HG03103 (cell line): ENCODE measurements around the gene LMAN2L.
A peak's percentile ranks its signal among the peaks of the same experiment; 100 is the strongest.

Source experiments
- ATAC-seq: cut with Tn5 transposase; IDR thresholded peaks from one replicate; pipeline ENCODE4 v1.9.1; 2021; ENCODE audit warnings: low read depth; ENCODE audit not compliant: unreplicated experiment

LMAN2L gene

DNA sequence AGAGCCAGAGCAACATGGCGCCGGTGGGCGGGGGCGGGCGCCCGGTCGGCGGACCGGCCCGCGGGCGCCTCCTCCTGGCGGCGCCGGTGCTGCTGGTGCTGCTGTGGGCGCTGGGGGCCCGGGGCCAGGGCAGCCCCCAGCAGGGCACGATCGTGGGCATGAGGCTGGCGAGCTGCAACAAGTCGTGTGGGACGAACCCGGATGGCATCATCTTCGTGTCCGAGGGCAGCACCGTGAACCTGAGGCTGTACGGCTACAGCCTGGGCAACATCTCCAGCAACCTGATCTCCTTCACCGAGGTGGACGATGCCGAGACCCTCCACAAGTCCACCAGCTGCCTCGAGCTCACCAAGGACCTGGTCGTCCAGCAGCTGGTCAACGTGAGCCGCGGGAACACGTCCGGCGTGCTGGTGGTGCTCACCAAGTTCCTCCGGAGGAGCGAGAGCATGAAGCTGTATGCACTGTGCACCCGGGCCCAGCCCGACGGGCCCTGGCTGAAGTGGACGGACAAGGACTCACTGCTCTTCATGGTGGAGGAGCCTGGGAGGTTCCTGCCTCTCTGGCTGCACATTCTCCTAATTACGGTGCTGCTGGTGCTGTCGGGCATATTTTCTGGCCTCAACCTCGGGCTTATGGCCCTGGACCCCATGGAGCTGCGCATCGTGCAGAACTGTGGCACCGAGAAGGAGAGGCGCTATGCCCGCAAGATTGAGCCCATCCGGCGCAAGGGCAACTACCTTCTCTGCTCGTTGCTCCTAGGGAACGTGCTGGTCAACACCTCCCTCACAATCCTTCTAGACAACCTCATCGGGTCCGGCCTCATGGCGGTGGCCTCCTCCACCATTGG is 21.3 kb upstream of the LMAN2L start:
- no peak for ATAC-seq

DNA sequence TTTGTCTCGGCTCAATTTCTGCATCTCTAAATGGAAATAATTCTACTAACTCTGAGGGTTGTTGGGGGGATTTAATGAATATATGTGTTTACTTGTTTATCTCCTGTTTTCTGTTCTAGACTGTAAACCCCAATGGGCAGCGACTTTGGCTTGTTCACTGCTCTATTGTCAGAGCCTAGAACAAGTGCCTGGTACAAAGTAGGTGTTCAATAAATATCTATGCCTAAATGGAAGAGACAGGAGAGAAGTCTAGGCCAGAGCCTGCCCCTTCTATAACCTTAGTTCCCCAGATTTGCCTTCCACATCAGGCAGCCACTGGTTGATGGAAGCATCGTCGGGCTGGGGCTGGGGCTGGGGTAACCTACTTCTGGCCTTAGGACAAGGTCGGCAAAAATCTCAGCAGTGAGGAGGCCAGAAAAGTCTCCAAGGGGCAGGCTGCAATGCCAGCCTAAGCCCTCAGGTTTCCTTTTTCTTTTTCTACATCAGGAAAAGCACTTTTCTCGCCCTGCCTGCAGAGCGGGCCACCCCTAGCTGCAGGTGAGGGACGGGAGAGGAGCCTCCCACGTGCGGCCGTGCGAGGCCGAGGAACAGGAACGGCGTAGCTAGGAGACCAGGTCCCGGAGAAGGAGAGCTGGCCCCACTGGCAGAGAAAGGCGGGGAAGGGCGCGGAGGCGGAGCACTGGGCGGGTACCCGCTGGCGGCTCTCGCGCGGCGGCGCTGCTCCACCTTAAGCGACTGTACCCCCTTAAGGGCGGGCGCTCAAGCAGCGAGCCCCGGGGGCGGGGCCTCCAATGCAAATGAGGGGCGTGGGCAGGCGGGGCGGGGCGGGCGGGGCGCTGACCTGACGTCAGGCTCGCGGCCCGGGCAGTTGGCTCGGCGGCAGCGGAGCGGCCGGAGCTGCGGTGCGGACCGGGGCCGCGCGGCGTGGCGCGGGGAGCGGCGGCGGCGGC is 20.4 kb upstream of the LMAN2L start, which contains the start of gene CNNM4:
Gene CNNM4 (plus strand): TSS at position 867 of the 950 bp plus-strand sequence. CDS start 98 bp downstream, outside the sequence.
- ATAC-seq = peak; percentile 68

DNA sequence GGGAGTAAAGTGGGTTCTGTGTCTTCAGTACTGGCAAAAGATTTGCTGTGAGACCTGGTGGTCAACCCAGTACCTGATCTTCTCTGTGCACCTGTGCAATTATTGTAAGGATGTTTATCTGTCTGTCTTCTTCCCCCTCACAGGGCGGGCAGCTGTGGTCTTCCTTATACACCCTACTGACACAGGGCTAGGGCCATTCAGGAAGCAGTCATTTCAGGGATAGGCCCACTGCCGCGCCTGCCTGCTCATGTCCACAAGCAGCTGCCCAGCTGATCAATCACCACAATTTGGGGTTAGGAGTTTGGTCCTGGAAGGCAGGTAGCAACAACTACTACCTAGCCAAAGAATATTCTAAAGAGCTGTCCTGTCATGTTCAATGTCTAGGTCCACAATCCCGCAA is 19.7 kb upstream of the LMAN2L start:
- no peak for ATAC-seq

DNA sequence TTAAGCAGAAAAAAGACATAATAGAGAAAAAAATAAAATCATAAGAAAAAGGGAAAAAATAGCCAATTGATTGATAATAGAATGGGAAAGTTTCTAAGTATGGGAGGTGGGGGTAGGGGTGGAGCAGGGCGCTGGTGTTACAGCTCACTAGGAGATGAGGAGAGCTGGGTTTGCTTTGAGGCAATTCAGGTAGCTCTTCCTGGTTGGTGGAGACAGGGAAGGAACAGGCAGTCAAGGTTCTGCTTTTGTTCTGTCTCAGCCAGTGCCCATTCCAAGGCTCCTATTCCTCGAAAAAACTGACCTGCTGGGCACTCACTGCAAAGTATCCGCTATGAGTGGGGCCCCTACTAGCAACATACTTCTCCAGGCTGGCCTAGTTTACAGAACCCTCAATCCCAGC is 19.1 kb upstream of the LMAN2L start:
- ATAC-seq = no peak

DNA sequence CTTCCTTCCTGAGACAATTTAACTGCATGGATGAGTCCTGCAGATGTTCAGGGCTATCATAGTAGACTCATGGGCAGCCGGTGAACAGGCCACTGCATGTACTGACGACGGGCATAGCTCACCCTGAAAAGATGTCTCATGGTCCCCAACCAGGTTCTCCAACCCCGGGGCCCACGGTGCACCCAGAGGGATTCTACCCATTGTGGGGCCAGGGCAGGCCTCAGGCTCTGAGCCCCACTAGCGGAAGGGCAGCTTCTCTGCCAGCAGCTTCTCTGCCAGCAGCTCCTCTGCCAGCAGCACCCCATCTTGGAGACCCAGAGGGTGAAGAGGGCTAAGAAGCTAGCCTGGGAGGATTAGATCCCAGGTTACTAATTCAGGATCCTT is 17.6 kb upstream of the LMAN2L start:
- no peak for ATAC-seq

DNA sequence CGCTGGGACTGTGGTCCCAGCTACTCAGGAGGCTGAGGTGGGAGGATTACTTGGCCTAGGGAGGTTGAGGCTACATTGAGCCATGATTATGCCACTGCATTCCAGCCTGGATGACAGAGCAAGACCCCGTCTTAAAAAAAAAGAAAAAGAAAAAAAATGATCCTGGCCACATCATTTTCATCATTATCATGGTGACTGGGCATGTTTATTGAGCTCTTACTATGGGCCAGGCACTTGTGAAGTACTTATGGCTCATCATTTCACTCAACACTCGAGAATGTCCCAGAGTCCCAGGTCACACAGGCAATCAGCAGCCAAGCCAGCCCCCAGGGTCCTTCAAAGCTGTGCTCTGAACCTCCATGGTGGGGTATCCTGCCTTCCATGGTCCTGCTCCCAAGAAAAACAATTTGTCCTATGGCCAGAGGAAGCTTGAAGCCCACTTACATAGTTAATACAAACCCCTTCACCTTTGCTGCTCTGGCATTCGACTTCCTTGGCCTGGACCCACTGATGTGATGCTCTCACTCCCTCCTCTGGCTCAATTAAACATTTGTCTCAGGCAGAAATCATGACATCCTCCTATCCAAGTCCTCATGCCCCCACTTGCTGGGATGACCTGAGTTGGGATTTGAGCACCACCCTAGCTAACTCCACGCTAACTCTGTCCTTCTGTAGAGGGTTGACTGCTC is 17.1 kb upstream of the LMAN2L start:
- ATAC-seq = no peak

DNA sequence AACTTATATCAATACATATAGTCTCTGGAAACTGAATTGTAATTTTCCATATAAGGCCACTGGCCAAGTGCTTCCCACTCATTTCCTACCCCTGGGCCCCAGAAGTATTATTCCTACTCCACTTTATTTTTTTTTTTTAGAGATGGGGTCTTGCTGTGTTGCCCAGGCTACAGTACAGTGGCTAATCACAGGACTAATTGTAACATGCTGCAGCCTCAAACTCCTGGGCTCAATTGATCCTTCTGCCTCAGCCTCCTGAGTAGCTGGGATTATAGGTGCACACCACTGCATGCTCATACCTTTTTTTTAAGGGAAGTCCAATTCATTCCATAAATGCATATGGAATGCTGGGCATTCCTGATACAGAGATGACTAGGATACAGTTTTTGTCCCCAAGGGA is 14.5 kb upstream of the LMAN2L start:
- no peak for ATAC-seq

DNA sequence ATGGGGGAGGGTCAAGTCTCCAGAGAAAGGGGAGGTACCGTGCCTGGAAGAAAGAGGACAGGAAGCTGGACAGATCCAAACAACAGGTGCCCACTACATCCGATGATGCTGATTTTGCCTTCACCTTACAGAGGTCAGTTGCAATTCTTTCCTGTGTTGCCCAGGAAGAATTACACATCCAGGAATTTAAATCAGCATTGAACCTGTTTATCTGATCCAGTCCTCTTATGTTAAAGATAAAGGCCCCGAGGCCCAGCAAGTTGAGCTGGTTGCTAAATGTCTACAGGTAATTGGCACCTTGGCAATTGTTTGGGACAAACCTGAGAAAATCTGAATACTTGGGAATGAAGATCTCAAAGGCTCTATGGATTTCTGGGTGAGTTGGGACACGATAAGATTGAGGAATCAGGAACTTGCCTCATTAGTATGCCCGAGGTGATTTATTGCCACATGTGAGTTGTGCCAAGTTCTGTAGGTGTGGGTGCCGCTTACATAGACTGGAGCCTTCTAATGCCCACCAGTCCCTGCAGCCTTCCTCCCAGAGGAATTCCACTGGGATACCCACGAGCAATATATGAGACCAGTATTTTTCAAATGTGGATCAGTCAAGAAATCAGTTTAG is 13.9 kb upstream of the LMAN2L start:
- no peak for ATAC-seq

DNA sequence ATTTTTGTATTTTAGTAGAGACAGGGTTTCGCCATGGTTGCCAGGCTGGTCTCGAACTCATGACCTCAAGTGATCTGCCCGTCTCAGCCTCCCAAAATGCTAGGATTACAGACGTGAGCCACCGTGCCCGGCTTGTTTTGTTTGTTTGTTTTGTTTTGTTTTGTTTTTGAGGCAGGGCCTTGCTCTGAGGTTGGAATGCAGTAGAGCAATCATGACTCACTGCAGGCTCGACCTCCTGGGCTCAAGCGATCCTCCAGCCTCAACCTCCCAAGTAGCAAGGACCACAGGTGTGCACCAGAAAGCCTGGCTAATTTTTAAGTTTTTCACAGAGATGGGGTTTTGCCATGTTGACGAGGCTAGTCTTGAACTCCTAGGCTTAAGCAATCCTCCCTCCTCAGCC is 11.9 kb upstream of the LMAN2L start:
- ATAC-seq = no peak

DNA sequence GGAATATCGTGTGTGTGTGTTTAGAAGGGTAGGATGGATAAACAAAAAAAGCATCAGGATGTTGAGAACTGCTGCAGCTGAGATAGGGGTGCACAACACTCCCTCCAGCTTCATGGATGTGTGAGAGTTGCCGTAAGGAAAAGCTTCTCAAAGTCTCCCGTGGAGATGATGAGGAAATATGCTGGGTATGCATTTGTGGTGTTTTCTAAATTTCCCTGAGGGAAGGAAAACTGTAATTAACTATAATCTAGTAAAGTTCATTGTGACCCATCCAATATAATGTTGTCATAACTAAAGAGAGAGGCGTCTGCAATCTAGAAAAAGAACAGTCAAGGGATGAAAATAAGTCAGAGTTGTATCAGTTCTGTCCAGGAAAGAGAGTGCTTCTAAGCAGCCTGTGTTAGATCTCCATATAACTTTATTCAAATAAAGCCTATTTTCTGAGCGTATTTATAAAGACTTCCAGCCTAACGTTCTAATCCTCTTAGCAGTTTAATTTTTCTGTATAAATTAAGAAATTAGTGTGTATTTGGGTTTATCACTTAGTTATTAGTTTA is 7.3 kb upstream of the LMAN2L start:
- ATAC-seq = no peak

DNA sequence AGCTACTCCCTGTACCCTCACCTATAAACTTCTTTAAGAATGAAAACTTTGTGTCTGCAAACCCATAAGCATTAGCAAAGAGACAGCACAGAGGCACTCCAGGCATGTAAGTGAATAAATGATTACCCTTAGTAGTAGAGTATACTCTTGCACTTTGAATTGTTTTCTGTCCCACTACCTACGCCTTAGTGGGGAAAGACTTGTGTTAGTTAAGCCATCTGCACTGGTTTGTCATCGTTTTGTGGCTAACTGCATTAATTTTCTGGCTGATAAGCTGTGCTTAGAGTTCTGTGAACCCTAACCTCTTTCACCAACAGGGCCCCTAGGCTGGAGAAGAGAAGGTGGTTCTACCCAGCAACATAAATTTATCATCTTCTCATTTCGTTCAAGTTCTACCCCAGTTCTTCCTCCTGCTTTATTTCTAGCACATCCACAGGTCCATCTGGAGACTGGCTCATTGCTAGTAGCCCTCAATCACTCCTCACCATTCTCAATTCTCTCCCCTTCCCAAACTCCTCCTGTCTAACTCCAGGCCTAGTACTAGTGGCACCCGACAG is 710 bp downstream of the LMAN2L start:
- no peak for ATAC-seq

DNA sequence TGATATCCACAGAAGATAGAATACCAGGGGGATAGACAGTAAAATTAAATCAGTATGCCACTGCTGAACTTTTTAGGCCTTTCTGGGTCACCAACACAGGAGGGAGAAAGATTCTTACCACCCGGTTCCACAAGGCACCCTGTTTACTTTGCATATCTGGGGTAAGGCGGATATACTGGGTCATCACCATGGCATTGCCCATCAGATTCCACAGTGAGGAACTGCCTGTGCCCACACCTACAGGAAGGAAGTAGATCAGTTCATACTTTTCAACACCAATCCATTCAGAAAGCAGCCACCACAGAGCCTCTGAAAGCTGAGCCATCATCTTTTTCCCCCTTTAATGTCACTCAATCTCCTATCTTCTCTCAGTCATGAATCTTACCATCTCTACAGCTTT is 2.0 kb downstream of the LMAN2L start:
- ATAC-seq = no peak

DNA sequence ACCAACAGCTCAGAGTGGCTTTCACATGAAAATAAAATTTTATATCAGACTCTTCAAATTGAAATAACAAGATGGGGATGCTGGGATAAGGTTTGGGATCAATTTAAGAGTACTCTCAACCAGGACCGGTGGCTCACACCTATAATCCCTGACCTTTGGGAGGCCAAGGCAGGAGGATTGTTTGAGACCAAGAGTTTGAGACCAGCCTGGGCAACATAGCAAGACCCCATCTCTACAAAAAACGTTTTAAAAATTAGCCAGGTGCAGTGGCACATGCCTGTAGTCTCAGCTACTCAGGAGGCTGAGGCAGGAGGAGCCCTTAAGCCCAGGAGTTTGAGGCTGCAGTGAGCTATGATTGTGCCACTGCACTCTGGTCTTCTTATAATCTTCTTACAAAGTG is 2.6 kb downstream of the LMAN2L start:
- no peak for ATAC-seq

DNA sequence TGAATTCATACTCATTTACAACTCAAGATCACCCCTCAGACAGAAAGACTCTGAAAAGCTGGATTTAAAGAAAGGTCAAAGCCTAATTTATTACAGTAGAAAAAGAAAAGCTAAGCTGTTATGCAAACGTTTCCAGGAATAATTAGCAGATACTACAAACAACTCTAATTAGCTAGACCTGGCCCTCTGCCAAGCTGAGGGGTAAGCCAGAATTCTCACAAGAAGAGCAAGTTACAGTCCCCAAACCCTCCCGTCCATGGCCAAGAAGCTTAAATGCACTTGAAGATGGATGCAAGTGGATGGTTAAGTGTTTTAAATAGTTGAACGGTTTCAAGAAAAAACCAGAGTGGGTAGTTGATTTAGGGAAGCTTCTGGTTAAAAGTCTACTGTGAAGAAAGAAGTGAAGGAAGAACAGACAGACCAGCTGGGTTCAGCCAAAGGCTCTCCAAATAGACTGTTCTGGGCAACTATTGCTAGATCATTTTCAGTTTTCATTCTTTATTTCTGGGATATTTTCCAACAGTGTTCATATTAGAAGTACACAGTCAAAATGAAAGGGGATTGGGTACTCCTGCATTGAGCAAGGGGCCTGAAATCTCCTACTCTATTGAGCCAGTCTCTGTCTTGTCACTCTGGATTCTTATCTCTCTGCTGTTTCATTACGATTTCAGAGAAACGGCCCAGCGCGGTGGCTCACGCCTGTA is 4.8 kb downstream of the LMAN2L start:
- ATAC-seq = no peak

DNA sequence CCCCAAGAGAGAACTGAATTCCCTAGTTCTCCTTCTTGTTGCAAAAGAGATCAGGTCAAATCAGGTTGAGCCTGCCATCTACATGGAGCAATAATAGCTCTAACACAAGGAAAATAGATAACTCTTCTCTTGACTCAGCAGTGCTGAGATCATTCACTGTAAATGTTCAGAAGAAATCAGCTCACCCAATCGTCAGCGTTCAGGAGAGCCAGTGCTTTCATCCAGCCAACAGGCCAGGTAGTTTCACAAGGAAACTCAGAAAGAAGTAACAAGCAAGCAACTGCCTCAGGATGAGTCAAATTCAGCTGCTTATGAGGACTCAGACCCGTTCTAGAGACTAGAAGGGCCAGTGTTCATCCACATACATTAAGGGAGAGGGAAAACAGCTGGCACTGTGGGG is 5.9 kb downstream of the LMAN2L start:
- ATAC-seq = no peak

DNA sequence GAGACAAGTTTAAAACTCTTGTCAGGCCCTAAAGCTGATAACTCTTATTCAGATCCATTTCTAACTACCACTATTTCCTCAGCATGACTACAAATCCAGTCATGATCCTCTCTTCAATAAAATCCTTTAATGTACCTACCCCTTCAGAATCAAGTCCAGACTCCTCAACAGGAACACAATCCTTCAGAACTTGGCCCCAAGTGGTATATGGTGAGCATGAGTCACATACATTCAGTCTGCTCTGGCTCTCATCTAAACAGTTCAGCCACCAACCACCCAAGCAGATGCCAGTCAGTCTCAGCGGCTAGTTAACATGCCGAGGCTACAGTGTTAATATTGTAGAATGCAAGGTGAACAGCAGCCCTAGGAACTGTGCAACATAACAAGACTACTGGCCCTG is 9.7 kb downstream of the LMAN2L start:
- ATAC-seq = no peak

DNA sequence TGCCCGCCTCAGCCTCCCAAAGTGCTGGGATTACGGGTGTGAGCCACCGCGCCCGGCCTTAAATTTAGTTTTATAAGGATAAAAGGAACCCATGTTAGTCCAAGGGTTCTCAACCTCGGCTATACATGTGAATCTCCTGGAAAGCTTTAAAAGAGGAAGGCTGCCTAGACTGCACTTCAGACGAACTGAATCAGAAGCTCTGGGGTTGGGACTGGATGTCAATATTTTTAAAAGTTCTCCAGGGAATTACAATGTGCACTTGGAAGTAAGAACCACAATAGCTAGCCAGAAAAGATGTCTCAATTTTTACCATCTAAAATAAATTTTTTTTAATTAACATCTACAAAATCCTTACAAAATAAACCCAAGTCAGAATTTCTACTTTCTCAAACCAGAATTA is 10.1 kb downstream of the LMAN2L start:
- no peak for ATAC-seq

DNA sequence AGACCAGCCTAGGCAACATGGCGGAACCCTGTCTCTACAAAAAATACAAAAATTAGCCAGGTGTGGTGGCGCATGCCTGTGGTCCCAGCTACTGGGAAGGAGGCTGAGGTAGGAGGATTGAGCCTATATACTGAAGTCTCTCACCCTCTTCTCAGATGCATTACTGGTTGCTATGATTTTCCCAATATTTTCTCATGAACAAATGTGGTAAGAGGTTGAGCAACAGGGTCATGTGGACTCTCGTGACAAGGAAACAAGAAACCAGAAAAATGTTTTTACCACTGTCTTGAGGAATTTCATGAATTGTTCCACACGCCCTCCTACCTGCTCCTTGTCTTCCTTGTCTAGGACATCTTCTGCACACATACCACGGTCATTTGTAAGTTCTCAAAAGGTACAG is 12.4 kb downstream of the LMAN2L start:
- ATAC-seq = no peak

DNA sequence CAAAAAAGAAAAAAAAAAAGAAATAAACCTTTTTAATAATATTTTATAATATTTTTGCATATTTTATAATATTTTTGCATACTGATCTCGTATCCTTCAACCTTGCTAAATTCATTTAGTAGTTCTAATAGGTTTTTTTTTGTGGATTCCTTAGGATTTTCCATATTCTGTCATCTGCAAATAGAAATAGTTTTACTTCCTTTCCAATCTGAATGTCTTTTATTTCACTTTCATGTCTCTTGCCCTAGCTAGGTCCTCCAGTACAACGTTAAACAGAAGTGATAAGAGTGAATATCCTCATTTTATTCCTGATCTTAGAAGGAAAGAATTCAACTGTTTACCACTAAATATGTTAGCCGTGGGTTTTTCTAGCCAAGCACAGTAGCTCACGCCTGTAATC is 13.7 kb downstream of the LMAN2L start:
- no peak for ATAC-seq
